ENCODE data around the gene GABRG3.

GRCh38 chr15:27087651-27088583 is 116.9 kb downstream of the GABRG3 start:
- TF ChIP-seq, protein P1, sequence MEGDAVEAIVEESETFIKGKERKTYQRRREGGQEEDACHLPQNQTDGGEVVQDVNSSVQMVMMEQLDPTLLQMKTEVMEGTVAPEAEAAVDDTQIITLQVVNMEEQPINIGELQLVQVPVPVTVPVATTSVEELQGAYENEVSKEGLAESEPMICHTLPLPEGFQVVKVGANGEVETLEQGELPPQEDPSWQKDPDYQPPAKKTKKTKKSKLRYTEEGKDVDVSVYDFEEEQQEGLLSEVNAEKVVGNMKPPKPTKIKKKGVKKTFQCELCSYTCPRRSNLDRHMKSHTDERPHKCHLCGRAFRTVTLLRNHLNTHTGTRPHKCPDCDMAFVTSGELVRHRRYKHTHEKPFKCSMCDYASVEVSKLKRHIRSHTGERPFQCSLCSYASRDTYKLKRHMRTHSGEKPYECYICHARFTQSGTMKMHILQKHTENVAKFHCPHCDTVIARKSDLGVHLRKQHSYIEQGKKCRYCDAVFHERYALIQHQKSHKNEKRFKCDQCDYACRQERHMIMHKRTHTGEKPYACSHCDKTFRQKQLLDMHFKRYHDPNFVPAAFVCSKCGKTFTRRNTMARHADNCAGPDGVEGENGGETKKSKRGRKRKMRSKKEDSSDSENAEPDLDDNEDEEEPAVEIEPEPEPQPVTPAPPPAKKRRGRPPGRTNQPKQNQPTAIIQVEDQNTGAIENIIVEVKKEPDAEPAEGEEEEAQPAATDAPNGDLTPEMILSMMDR (conservative IDR thresholded peaks at IDR 0.05; ENCODE audit: low read depth in 2 of 2), result no peak
- TF ChIP-seq POLR2AphosphoS5 (IDR thresholded peaks at IDR 0.05; ENCODE audit: low read depth), result no peak
- no peak for TF ChIP-seq EZH2 (IDR thresholded peaks at IDR 0.05; ENCODE audit: low read depth, unreplicated experiment)
- no peak for TF ChIP-seq ZNF331 (CRISPR knock-in tag; IDR thresholded peaks at IDR 0.05; ENCODE audit: low read depth)
- TF ChIP-seq REST (IDR thresholded peaks at IDR 0.05; ENCODE audit: unreplicated experiment), result no peak
- TF ChIP-seq CREB1 (CRISPR knock-in tag; IDR thresholded peaks at IDR 0.05; ENCODE audit: low read depth), result no peak
- TF ChIP-seq EZH2phosphoT487 (IDR thresholded peaks at IDR 0.05; ENCODE audit: unreplicated experiment), result no peak
- TF ChIP-seq ETS1 (IDR thresholded peaks at IDR 0.05), result no peak
- TF ChIP-seq STAT1 (IDR thresholded peaks at IDR 0.05; ENCODE audit: unreplicated experiment), result no peak
- no peak for TF ChIP-seq JUNB (IDR thresholded peaks at IDR 0.05; ENCODE audit: unreplicated experiment)
- TF ChIP-seq ZNF114 (CRISPR knock-in tag; IDR thresholded peaks at IDR 0.05), result no peak

Measured in GM23338 (cell line).